Neural crest cell (in vitro differentiated cells): ENCODE results near the gene RCE1. TPM values are rescaled to one million over a fixed set of nuclear protein-coding genes. Genes with fewer than 3 reads are reported as not detected.

Experiments
- DNase-seq: peaks from one replicate; pipeline ENCODE4 v3.0.0; 2021; ENCODE audit warnings: low read depth, mixed read lengths, low spot score
- H3K27ac Mint-ChIP-seq: one replicate; pipeline ENCODE4 v1.8.0; 2021; ENCODE audit warnings: mild to moderate bottlenecking, mixed read lengths; ENCODE audit not compliant: unreplicated experiment
- H3K27me3 Mint-ChIP-seq: 2 replicates; pipeline ENCODE4 v1.8.0; 2021; ENCODE audit warnings: low read depth, mild to moderate bottlenecking, mixed read lengths
- H3K36me3 Mint-ChIP-seq: 2 replicates; pipeline ENCODE4 v1.8.0; 2021; ENCODE audit warnings: low read depth, mild to moderate bottlenecking, mixed read lengths
- H3K4me1 Mint-ChIP-seq: 2 replicates; pipeline ENCODE4 v1.8.0; 2021; ENCODE audit warnings: mixed read lengths
- H3K4me3 Mint-ChIP-seq: one replicate; pipeline ENCODE4 v1.8.0; 2021; ENCODE audit warnings: mild to moderate bottlenecking, mixed read lengths
- H3K9me3 Mint-ChIP-seq: 2 replicates; pipeline ENCODE4 v1.8.0; 2021; ENCODE audit warnings: mixed read lengths
- total RNA-seq: library from RNA; stranded (reverse); gene quantifications from 2 replicates; pipeline ENCODE4 v1.2.1, GENCODE V29; 2021
- TF ChIP-seq, protein P1 (sequence below): fragments of 200-600 bp; sonication (generic); conservative IDR thresholded peaks from 2 replicates; pipeline ENCODE4 v1.5.0; 2021; ENCODE audit warnings: antibody characterized with exemption, mild to moderate bottlenecking

RCE1 gene
- total RNA-seq, 1 donor from 2014 or later: 35.8 TPM

GRCh38 chr11:66881451-66881835 lies 38.2 kb downstream of the RCE1 start:
- TF ChIP-seq, protein P1, sequence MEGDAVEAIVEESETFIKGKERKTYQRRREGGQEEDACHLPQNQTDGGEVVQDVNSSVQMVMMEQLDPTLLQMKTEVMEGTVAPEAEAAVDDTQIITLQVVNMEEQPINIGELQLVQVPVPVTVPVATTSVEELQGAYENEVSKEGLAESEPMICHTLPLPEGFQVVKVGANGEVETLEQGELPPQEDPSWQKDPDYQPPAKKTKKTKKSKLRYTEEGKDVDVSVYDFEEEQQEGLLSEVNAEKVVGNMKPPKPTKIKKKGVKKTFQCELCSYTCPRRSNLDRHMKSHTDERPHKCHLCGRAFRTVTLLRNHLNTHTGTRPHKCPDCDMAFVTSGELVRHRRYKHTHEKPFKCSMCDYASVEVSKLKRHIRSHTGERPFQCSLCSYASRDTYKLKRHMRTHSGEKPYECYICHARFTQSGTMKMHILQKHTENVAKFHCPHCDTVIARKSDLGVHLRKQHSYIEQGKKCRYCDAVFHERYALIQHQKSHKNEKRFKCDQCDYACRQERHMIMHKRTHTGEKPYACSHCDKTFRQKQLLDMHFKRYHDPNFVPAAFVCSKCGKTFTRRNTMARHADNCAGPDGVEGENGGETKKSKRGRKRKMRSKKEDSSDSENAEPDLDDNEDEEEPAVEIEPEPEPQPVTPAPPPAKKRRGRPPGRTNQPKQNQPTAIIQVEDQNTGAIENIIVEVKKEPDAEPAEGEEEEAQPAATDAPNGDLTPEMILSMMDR: no peak
- no peak for DNase-seq
- Mint-ChIP-seq H3K27me3 (no peaks in the 10 kb centered on the region), H3K9me3 (no peaks in the 10 kb centered on the region), H3K4me3 (no peak overlapping the region), H3K27ac (no peak overlapping the region), H3K36me3 (no peaks in the 10 kb centered on the region), H3K4me1 (peaks cover 26% of the 10 kb centered on the region)

- H3K27me3 Mint-ChIP-seq: no peaks in the 10 kb centered on the region
- H3K4me3 Mint-ChIP-seq: no peak overlapping the region
- H3K27ac Mint-ChIP-seq: peak overlapping the region; percentile 84
- H3K9me3 Mint-ChIP-seq: no peaks in the 10 kb centered on the region
- peaks cover 23% of the 10 kb centered on the region for H3K4me1 Mint-ChIP-seq
- H3K36me3 Mint-ChIP-seq: no peaks in the 10 kb centered on the region
- TF ChIP-seq, protein P1: no peak
- no peak for DNase-seq
Measured at GRCh38 chr11:66881927-66882452, 38.7 kb downstream of the RCE1 start.

DNA sequence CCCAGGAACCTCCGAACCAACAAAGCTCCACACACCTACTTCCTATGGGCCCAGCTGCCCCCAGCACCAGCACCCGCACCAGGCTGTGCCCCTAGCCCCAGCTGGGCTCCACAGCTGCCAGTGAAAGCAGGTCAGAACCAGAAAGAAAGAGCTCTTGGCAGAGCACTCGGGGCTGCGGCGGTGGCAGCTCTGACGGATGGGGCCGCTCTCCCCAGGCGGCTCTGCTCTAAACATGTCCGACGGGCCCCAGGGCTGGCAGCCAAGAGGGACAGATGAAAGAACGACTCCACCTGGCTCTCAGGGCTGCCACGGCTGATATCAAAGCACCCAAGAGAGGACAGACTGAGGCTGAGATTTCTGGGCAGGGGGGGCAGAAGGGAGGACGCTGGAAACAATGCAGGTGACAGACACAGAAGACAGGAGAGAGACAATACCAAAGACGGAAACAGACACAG lies 39.3 kb downstream of the RCE1 start:
- peaks cover 23% of the 10 kb centered on the region for H3K4me1 Mint-ChIP-seq
- H3K36me3 Mint-ChIP-seq: no peaks in the 10 kb centered on the region
- no peak for DNase-seq
- H3K4me3 Mint-ChIP-seq: no peak overlapping the region
- no peaks in the 10 kb centered on the region for H3K9me3 Mint-ChIP-seq
- no peaks in the 10 kb centered on the region for H3K27me3 Mint-ChIP-seq
- TF ChIP-seq, protein P1: no peak
- H3K27ac Mint-ChIP-seq: peak overlapping the region; percentile 84

DNA sequence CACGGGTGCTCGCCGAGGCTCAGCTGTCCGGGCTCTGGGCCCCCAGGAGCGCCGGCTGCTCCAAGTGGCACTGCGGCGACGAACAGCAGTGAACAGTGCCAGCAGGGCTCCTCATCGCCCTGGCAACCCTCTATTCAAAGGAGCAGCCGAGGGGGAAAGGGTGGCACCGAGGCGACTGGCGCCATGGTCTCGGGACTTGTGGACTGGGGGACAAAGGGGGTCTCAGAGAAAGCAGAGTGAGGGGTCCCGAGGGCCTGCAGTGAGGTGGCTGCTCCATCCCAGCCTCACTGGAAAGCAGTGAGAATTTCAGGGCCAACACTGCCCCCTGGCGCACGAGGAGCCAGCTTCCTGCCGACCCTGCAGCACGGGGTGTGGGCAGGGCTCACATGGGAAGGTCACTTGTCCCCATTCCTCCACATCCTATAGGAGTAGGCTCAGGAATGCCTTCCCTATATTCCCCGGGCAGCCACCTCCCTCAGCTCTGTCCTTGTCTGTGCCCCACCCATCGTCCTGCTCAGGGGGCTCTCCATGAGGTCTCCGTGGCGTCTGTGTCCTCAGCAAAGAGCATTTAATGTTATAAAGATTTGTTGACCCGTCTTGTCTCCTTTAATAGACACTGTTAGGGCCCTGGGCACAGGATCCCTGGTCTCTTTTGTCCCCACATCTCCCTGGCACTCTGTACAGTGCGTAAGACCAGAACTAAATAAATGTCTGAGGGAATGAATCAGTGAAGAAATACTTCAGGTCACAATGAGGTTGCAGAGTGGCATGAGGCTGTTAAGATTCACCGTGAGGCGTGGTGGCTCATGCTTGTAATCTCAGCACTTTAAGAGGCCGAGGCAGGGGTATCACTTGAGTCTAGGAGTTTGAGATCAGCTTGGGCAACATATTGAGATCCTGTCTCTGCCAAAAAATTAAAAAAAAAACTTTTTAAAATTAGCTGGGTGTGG lies 40.0 kb downstream of the RCE1 start:
- Mint-ChIP-seq H3K9me3 (no peaks in the 10 kb centered on the region), H3K4me1 (peaks cover 23% of the 10 kb centered on the region), H3K27me3 (no peaks in the 10 kb centered on the region), H3K36me3 (no peaks in the 10 kb centered on the region), H3K27ac (peak overlapping the region; percentile 67), H3K4me3 (no peak overlapping the region)
- DNase-seq: peak; percentile 80
- TF ChIP-seq, protein P1: peak; percentile 73

DNA sequence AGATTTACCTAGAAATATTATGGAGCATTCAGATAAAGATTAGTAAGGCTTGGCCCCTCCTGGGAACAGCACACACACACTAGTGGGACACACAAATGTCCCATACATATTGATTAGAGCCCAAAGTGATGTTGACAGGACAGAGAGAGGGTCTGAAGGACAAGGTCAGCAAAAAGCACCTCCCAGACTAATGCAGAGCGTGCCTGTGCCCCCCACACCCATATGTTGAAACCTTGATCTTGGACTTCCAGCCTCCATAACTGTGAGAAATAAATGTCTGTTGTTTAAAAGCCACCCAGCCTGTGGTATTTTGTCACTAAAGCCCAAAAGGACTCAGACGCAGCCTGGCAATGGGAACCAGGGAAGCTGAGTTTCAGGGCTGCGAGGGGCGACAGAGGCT lies 41.2 kb downstream of the RCE1 start:
- TF ChIP-seq, protein P1: no peak
- no peak for DNase-seq
- Mint-ChIP-seq H3K36me3 (no peaks in the 10 kb centered on the region), H3K9me3 (no peaks in the 10 kb centered on the region), H3K27ac (no peak overlapping the region), H3K27me3 (no peaks in the 10 kb centered on the region), H3K4me1 (peaks cover 23% of the 10 kb centered on the region), H3K4me3 (no peak overlapping the region)
